Measurements from ENCODE around the gene HAPSTR1. TPM values are rescaled to one million over a fixed set of nuclear protein-coding genes. Genes with fewer than 3 reads are reported as not detected.

Gene HAPSTR1
- total RNA-seq, 1 experiment from 2014 or later = 56.3 TPM

DNA sequence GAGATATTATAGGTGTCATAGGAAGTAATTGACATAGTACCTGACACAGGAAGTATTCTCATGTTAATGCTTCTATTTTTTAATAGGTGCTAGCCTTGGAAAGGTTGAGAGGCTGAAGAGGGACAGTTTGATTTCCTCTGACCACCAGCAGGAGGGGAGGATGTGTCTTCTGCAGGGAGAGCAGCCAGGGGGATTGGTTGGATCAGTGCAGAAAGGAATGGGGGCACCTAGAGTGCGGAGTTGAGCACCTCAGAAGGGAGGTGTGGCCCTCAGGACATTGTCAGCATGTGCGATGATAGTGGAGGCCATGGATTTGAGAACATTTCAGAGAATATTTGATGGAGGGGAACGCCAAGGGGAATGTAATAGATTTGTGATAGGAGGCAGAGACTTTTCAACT is 23.4 kb downstream of the HAPSTR1 start:
- no peak for DNase-seq (ENCODE audit: low spot score)
- in situ Hi-C loops (cut with HindIII; ENCODE audit: low sequenced_read_pairs) = no loop called here

DNA sequence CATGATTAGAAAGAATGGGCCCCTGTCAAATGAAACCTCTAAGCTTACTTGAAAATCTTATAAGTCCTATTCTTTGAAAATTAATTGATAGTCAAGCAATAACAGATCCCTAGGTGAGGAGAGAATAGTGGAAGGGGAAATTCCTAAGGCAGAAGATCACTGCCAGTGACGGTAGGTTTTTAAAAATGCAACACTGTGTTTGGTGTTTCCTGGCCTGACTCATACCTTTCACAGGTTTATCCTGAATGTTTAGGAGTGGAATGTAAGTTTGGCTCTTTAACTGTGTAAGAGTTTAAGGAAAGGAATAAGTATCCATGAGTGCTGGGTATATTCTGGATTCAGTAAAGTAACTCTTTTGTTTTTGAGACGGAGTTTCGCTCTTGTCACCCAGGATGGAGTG is 23.8 kb downstream of the HAPSTR1 start:
- DNase-seq (ENCODE audit: low spot score) = no peak
- in situ Hi-C loops (cut with HindIII; ENCODE audit: low sequenced_read_pairs) = no loop called here

DNA sequence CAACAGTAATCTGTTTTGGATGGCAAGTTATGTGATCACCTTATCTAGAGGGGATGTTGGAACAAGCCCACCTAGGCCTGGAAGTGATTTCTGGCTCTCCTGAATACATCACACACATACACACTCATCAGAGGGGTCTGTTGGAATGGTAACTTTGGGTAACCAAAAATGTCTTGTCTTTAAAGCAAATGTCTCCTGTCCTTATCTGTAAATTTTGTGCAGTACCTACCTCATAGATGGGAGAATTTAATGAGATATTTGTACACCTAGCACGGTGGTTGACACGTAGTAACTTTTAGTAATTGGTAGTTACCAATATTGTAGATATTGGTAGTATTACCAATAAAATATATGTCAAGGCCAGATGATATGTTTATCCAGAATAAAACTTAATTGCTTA is 24.7 kb downstream of the HAPSTR1 start:
- no peak for DNase-seq (ENCODE audit: low spot score)
- in situ Hi-C loops (cut with HindIII; ENCODE audit: low sequenced_read_pairs) = no loop called here

GRCh38 chr16:9118170-9118569 is 26.7 kb downstream of the HAPSTR1 start:
- in situ Hi-C loops (cut with HindIII; ENCODE audit: low sequenced_read_pairs) = no loop called here
- no peak for DNase-seq (ENCODE audit: low spot score)

DNA sequence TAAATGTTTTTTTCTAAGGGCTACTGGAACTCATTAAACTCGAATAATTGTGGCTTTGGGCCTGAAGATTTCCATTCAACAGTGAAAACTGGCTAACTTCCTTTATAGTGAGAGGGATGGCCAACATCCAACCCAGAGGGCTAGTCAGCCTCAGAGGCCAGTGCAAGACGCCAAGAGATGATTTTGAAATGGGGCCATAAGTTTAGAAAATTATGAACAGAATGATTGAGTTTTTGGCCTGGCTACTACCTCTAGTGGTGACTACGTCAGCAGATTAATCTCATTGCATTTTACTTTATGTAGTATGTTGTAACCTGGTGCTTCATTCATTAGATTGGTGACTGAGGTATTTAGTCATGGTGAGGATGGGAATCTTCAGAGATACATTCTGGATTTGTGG is 28.4 kb downstream of the HAPSTR1 start:
- in situ Hi-C loops (cut with HindIII; ENCODE audit: low sequenced_read_pairs) = no loop called here
- peak; percentile 67 for DNase-seq (ENCODE audit: low spot score)

DNA sequence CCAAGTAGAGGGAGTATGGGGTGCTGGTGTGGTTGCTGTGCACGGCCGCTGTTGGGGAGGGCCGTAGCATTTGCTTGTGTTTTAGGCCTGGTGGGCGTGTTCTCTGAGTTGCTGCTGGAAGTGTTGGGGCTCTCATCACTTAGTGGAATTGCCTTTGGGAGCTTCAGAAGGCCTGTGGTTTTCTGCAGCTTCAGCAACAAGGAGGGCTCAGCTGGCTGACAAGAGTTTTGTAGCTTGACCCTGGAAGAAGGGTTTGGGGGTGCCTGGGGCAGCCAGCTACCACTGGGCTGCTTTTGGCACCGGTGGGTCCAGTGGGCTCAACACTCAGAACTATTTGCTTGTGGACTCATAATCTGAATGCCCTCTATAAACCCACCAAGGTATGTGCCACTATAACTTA is 30.9 kb downstream of the HAPSTR1 start:
- in situ Hi-C loops (cut with HindIII; ENCODE audit: low sequenced_read_pairs) = no loop called here
- no peak for DNase-seq (ENCODE audit: low spot score)

- no peak for DNase-seq (ENCODE audit: low spot score)
- in situ Hi-C loops (cut with HindIII; ENCODE audit: low sequenced_read_pairs) = no loop called here
Measured at GRCh38 chr16:9122969-9123368, 31.5 kb downstream of the HAPSTR1 start.

DNA sequence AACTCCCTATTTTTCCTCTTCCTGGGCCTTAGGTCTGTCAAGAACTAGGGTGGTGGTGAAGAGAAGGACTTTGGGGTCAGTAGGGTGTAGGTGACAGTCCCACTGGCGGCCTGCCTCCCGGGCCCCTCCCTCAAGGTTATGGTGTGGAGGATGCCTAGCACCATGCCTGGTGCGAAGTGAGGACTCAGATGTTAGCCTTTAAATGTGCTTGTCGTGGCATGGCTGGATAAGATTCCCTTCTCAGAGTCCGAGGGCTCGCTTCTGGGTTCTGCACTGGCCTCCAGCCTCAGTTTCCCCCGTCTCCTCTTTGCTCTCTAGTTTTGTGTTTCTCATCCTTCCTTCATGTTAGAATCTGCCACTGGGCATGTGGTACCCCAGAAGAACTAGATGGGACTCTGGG is 32.0 kb downstream of the HAPSTR1 start:
- in situ Hi-C loops (cut with HindIII; ENCODE audit: low sequenced_read_pairs) = no loop called here

GRCh38 chr16:9123871-9124270 is 32.4 kb downstream of the HAPSTR1 start:
- DNase-seq (ENCODE audit: low spot score) = no peak
- in situ Hi-C loops (cut with HindIII; ENCODE audit: low sequenced_read_pairs) = no loop called here

More for the DNA sequence above, 32.0 kb downstream of the HAPSTR1 start:
- no peak for DNase-seq (ENCODE audit: low spot score)

DNA sequence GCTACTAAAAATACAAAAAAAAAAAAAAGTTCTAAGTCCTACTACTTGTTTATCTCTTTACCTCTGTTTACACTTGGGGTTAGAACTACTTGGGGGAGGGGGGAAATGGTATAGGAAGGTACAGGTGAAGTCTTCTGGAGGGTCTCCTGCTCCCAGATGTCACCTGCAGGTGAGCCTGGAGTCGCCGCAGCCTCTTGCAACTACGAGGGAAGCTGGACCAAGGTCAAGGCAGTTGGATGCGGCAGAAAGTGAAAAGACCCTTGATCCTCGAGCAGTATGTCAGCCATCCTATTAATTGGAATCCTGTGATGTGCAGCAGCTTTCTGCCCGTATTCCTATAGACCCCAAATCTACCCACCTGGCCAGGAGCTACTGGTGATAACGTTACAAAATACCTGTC is 33.0 kb downstream of the HAPSTR1 start:
- in situ Hi-C loops (cut with HindIII; ENCODE audit: low sequenced_read_pairs) = no loop called here
- DNase-seq (ENCODE audit: low spot score) = no peak

GRCh38 chr16:9124908-9125584 is 33.6 kb downstream of the HAPSTR1 start:
- in situ Hi-C loops (cut with HindIII; ENCODE audit: low sequenced_read_pairs) = no loop called here
- no peak for DNase-seq (ENCODE audit: low spot score)

DNA sequence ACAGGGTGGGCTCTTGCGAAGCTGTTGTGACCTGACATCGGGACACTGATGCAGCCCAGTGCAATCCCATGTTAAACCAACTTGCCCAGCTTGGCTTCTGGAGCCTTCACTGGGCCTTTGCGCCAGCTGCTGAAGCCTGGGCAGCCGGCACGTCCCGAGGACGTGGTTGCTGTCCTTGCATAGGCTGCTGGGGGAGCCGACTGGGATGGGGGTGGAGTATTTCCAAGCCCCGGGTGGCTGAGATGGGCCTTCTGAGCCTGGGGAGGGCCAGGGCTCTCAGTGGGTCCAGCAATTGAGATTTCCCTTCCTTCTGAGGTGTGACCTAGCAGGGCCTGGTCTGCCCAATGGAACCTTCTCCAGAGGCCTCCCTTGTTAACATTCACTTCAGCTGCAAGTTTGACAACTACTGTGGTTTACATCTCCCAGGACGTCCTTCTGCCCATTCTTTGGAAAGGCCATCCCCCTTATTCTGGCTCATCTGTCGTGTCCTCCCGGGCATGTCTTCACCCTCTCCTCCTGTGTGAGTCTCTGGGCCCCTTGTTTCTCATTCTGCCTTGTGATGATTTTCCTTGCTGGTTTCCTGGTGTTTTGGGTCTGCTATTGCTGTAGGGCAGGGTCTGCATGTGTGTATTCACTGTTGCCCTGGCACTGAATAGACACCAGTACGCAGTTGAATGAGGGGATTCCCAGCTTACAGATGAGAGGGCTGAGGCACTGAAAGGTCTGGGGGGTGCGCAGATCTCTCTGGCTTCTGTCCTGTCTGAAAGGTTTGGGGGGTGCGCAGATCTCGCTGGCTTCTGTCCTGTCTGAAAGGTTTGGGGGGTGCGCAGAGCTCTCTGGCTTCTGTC is 34.4 kb downstream of the HAPSTR1 start:
- DNase-seq (ENCODE audit: low spot score) = no peak
- in situ Hi-C loops (cut with HindIII; ENCODE audit: low sequenced_read_pairs) = no loop called here

- in situ Hi-C loops (cut with HindIII; ENCODE audit: low sequenced_read_pairs) = no loop called here
- no peak for DNase-seq (ENCODE audit: low spot score)
Measured at GRCh38 chr16:9126609-9127008, 35.2 kb downstream of the HAPSTR1 start.

- in situ Hi-C loops (cut with HindIII; ENCODE audit: low sequenced_read_pairs) = no loop called here
- no peak for DNase-seq (ENCODE audit: low spot score)
Measured at GRCh38 chr16:9128346-9129342, 37.2 kb downstream of the HAPSTR1 start.

DNA sequence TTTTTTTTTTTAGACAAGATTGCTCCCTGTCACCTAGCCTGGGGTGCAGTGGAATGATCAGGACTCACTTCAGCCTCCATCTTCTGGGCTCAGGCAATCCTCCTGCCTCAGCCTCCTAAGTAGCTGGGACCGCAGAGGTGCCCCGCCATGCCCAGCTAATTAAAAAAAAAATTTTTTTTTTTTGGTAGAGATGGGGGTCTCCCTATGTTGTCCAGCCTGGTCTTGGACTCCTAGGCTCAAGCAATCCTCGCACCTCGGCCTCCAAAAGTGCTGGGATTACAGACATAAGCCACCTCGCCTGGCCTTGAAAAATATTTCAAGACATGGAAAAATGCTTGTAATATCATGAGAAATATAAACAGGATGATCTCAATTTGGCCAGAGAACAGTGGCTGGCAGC is 42.9 kb downstream of the HAPSTR1 start:
- in situ Hi-C loops (cut with HindIII; ENCODE audit: low sequenced_read_pairs) = no loop called here
- DNase-seq (ENCODE audit: low spot score) = no peak

GRCh38 chr16:9134739-9135138 is 43.3 kb downstream of the HAPSTR1 start:
- in situ Hi-C loops (cut with HindIII; ENCODE audit: low sequenced_read_pairs) = no loop called here
- peak; percentile 37 for DNase-seq (ENCODE audit: low spot score)

GRCh38 chr16:9135797-9136196 is 44.4 kb downstream of the HAPSTR1 start:
- in situ Hi-C loops (cut with HindIII; ENCODE audit: low sequenced_read_pairs) = no loop called here

GRCh38 chr16:9136596-9136995 is 45.2 kb downstream of the HAPSTR1 start:
- in situ Hi-C loops (cut with HindIII; ENCODE audit: low sequenced_read_pairs) = no loop called here
- DNase-seq (ENCODE audit: low spot score) = no peak

More at GRCh38 chr16:9135797-9136196, 44.4 kb downstream of the HAPSTR1 start:
- no peak for DNase-seq (ENCODE audit: low spot score)

GRCh38 chr16:9138021-9138680 is 46.7 kb downstream of the HAPSTR1 start:
- in situ Hi-C loops (cut with HindIII; ENCODE audit: low sequenced_read_pairs) = no loop called here
- DNase-seq (ENCODE audit: low spot score) = no peak
